Duodenal mucosa (tissue), 2 donors: ENCODE measurements around the gene HIF1A.
"Not testable (repeated sequence)": the region's sequence is repeated elsewhere in the genome, so short reads cannot be mapped to it uniquely, and the experiment has no call there.

Experiments
- H3K27ac ChIP-seq: one replicate; pipeline ENCODE4 v1.7.0; 2013; ENCODE audit warnings: low read depth, low read length
- H3K27me3 ChIP-seq, 2 donors: one replicate each; pipeline ENCODE4 v1.7.0; 2013; ENCODE audit warnings: low read length in 2 of 2, control low read depth in 1 of 2; ENCODE audit not compliant: insufficient read depth in 2 of 2, control insufficient read depth in 1 of 2
- H3K36me3 ChIP-seq, 2 donors: one replicate each; pipeline ENCODE4 v1.7.0; 2013; ENCODE audit warnings: low read length in 2 of 2, control low read depth in 1 of 2; ENCODE audit not compliant: insufficient read depth in 2 of 2, control insufficient read depth in 1 of 2
- H3K4me1 ChIP-seq, 2 donors: one replicate each; pipeline ENCODE4 v1.7.0; 2013; ENCODE audit warnings: low read length in 2 of 2, control low read depth in 1 of 2; ENCODE audit not compliant: insufficient read depth in 2 of 2, control insufficient read depth in 1 of 2
- H3K4me3 ChIP-seq, 2 donors: one replicate each; pipeline ENCODE4 v1.7.0; 2013; ENCODE audit warnings: low read length in 2 of 2, low read depth in 1 of 2
- H3K9ac ChIP-seq, 2 donors: one replicate each; pipeline ENCODE4 v1.7.0; 2013; ENCODE audit warnings: low read length in 2 of 2, low read depth in 1 of 2
- H3K9me3 ChIP-seq, 2 donors: one replicate each; pipeline ENCODE4 v1.7.0; 2013; ENCODE audit warnings: low read length in 2 of 2, control low read depth in 1 of 2; ENCODE audit not compliant: control insufficient read depth in 1 of 2

Gene HIF1A

GRCh38 chr14:61706096-61706690, 10.9 kb downstream of the HIF1A start:
- no peaks in the 10 kb centered on the region for H3K9me3 ChIP-seq
- no peaks in the 10 kb centered on the region for H3K27me3 ChIP-seq
- H3K36me3 ChIP-seq, result no peaks in the 10 kb centered on the region
- no peak overlapping the region for H3K4me3 ChIP-seq
- no peak overlapping the region for H3K9ac ChIP-seq
- peaks cover 7 to 18% of the 10 kb centered on the region in 2 donors for H3K4me1 ChIP-seq
- H3K27ac ChIP-seq, result no peak overlapping the region

- H3K4me3 ChIP-seq, H3K9ac ChIP-seq, H3K27me3 ChIP-seq, H3K36me3 ChIP-seq, H3K9me3 ChIP-seq, H3K27ac ChIP-seq: not testable (repeated sequence)
- peaks cover 16 to 25% of the 10 kb centered on the region in 2 donors for H3K4me1 ChIP-seq
Observed at GRCh38 chr14:61707774-61708173, 12.5 kb downstream of the HIF1A start.

- H3K36me3 ChIP-seq, H3K9me3 ChIP-seq, H3K9ac ChIP-seq, H3K27ac ChIP-seq, H3K27me3 ChIP-seq, H3K4me3 ChIP-seq: not testable (repeated sequence)
- peaks cover 16 to 26% of the 10 kb centered on the region in 2 donors for H3K4me1 ChIP-seq
Observed at GRCh38 chr14:61708693-61709092, 13.4 kb downstream of the HIF1A start.

- H3K4me1 ChIP-seq, result peaks cover 15 to 25% of the 10 kb centered on the region in 2 donors
- no peaks in the 10 kb centered on the region for H3K36me3 ChIP-seq
- H3K4me3 ChIP-seq, result peak overlapping the region in 1 of 2 donors; percentile 0
- H3K9me3 ChIP-seq, result no peaks in the 10 kb centered on the region
- H3K27ac ChIP-seq, result no peak overlapping the region
- H3K27me3 ChIP-seq, result no peaks in the 10 kb centered on the region
- no peak overlapping the region for H3K9ac ChIP-seq
Observed at GRCh38 chr14:61710853-61711817, 15.8 kb downstream of the HIF1A start.

GRCh38 chr14:61712137-61712536, 16.8 kb downstream of the HIF1A start:
- Histone ChIP-seq H3K9me3 (no peaks in the 10 kb centered on the region), H3K27ac (no peak overlapping the region), H3K9ac (no peak overlapping the region), H3K36me3 (no peaks in the 10 kb centered on the region), H3K4me1 (peaks cover 15 to 24% of the 10 kb centered on the region in 2 donors), H3K27me3 (no peaks in the 10 kb centered on the region), H3K4me3 (no peak overlapping the region)

DNA sequence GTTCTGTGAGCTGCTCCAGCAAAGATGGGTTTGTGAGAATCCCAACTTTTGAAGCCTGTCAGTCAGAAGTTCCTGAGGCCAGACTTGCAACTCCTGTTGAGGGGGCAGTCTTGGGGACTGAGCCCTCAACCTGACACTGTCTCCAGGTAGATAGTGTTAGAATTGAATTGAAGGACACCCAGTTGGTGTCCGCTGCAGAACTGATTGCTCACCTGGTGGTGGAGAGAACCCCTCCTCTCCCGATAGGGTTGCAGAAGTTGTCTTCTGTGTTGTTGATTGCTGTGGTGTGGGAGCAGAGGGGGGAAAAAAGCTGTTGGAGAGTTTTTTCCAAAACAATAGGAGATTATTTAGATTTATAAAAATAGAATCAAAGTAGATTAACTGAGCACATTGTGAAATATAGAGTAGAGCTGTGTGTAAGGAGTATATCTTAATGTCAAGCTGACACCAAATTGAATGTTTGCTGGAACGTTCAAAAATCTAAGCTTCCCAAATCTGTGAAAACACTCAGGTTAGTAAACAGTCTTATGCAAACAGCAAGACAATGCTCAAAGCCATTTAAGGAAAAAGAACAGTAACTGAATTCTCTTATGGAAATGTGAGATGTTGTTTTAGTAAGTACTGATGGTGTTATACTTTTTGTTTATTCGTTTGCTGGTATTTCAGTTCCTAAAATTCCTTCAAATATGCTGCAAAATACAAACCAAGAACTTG, 18.6 kb downstream of the HIF1A start:
- no peak overlapping the region for H3K9ac ChIP-seq
- no peak overlapping the region for H3K27ac ChIP-seq
- H3K9me3 ChIP-seq, result no peaks in the 10 kb centered on the region
- no peaks in the 10 kb centered on the region for H3K27me3 ChIP-seq
- no peak overlapping the region for H3K4me3 ChIP-seq
- H3K36me3 ChIP-seq, result no peaks in the 10 kb centered on the region
- peaks cover 15 to 27% of the 10 kb centered on the region in 2 donors for H3K4me1 ChIP-seq

GRCh38 chr14:61716956-61717355, 21.6 kb downstream of the HIF1A start:
- Histone ChIP-seq H3K4me3 (no peak overlapping the region), H3K36me3 (peaks cover 0 to 5% of the 10 kb centered on the region in 2 donors), H3K4me1 (peaks cover 15 to 34% of the 10 kb centered on the region in 2 donors), H3K9ac (no peak overlapping the region), H3K27ac (no peak overlapping the region), H3K9me3 (no peaks in the 10 kb centered on the region), H3K27me3 (no peaks in the 10 kb centered on the region)

GRCh38 chr14:61718039-61718438, 22.7 kb downstream of the HIF1A start:
- no peak overlapping the region for H3K27ac ChIP-seq
- no peak overlapping the region for H3K9ac ChIP-seq
- no peaks in the 10 kb centered on the region for H3K9me3 ChIP-seq
- peaks cover 0 to 10% of the 10 kb centered on the region in 2 donors for H3K36me3 ChIP-seq
- no peaks in the 10 kb centered on the region for H3K27me3 ChIP-seq
- H3K4me1 ChIP-seq, result peaks cover 10 to 30% of the 10 kb centered on the region in 2 donors
- H3K4me3 ChIP-seq, result no peak overlapping the region

DNA sequence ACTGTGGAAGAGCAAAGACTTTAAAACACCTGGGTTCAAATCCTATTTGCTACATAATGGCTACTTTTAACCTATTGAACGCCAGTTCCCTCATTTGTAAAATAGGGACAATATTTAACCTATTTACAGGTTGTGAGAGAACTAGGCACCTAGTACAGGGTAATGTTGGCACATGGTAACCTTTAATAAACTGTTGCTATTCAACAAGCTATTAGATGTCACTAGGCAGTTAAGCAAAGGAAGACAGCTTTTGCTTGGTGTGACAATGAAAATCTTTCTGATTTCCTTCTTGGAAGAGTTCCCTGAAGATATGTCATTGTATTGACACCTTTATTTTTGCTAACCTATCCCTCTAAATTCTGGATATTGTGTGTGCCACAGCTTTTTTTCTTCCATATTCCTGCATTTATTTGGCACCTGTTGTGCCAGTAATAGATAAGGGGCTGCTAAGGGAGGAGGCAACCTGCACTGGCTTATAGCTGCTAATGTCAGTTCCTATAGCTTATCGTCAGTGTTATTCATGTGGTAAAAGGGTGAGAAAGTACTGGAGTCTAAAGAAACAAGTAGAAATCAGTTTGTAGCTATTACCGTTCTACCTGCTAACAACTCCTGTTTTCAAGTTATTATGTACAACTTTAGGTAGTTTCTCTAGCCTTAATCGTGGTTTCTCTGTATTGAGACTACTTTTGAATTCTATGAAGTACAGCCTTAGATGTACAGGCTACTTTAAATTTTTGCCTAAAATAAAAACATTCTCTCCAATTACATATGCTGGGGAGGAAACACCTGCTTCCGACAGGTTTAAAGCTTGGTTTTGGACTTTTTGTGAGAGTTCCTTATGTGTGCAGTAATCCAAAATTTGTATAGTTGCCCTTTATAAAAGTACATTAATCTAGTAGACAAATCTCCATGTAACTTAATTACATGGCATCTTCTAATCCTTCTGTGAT, 24.3 kb downstream of the HIF1A start:
- H3K27me3 ChIP-seq, result no peaks in the 10 kb centered on the region
- peaks cover 10 to 18% of the 10 kb centered on the region in 2 donors for H3K4me1 ChIP-seq
- no peak overlapping the region for H3K27ac ChIP-seq
- H3K36me3 ChIP-seq, result peaks cover 9 to 15% of the 10 kb centered on the region in 2 donors
- H3K9me3 ChIP-seq, result no peaks in the 10 kb centered on the region
- H3K9ac ChIP-seq, result no peak overlapping the region
- H3K4me3 ChIP-seq, result peak overlapping the region in 1 of 2 donors; percentile 27
